Adrenal gland (tissue), 5 donors: Measurements from ENCODE around the gene MYLK4.

Experiments
- CTCF ChIP-seq, 6 experiments: fragments of 450-650 bp in 4 of 6; fragments of 200-600 bp in 2 of 6; sonication (generic) in 1 of 6; IDR thresholded peaks; 1 replicate in 5 of 6; 2 replicates in 1 of 6; pipeline versions ENCODE4 v1.5.1 to v1.8.0; 2016 to 2021; ENCODE audit warnings: antibody characterized with exemption in 6 of 6, mild to moderate bottlenecking in 2 of 6, moderate library complexity in 1 of 6
- POLR2A ChIP-seq, 2 donors: fragments of 450-650 bp; IDR thresholded peaks; one replicate each; pipeline ENCODE4 v1.6.1; 2017; ENCODE audit warnings: antibody characterized with exemption in 2 of 2, mild to moderate bottlenecking in 2 of 2, moderate library complexity in 1 of 2
- donor health status: DM: no; HTN: no; CAD: no.

GRCh38 chr6:2626401-2626800 is 124.3 kb downstream of the MYLK4 start:
- TF ChIP-seq POLR2A (IDR thresholded peaks at IDR 0.05) = no peak
- TF ChIP-seq CTCF (IDR thresholded peaks at IDR 0.05) = no peak
